HG03280 (cell line): Measurements from ENCODE around the gene SLC25A38.

Experiments used
- ATAC-seq: cut with Tn5 transposase; IDR thresholded peaks from one replicate; pipeline ENCODE4 v1.9.1; 2021; ENCODE audit warnings: mild to moderate bottlenecking, moderate library complexity; ENCODE audit not compliant: unreplicated experiment

Gene SLC25A38

GRCh38 chr3:39376959-39377634 is 6.1 kb upstream of the SLC25A38 start:
- no peak for ATAC-seq

GRCh38 chr3:39378088-39378487 is 5.1 kb upstream of the SLC25A38 start:
- peak; percentile 71 for ATAC-seq

GRCh38 chr3:39378957-39379777 is 4.0 kb upstream of the SLC25A38 start:
- ATAC-seq = no peak

GRCh38 chr3:39379778-39380155 is 3.4 kb upstream of the SLC25A38 start:
- ATAC-seq = no peak

- no peak for ATAC-seq
Observed at GRCh38 chr3:39381432-39381831, 1.7 kb upstream of the SLC25A38 start.

- peak; percentile 82 for ATAC-seq
Observed at GRCh38 chr3:39383881-39384664, 903 bp downstream of the SLC25A38 start.

GRCh38 chr3:39384665-39385000 is 1.5 kb downstream of the SLC25A38 start:
- ATAC-seq = no peak

- no peak for ATAC-seq
Observed at GRCh38 chr3:39385456-39386090, 2.4 kb downstream of the SLC25A38 start.

GRCh38 chr3:39386318-39386717 is 3.1 kb downstream of the SLC25A38 start:
- no peak for ATAC-seq

GRCh38 chr3:39387411-39387975 is 4.3 kb downstream of the SLC25A38 start:
- ATAC-seq = no peak

GRCh38 chr3:39388153-39388552 is 5.0 kb downstream of the SLC25A38 start:
- ATAC-seq = no peak

- ATAC-seq = peak; percentile 65
Observed at GRCh38 chr3:39388741-39389248, 5.6 kb downstream of the SLC25A38 start.

- no peak for ATAC-seq
Observed at GRCh38 chr3:39390181-39390580, 7.0 kb downstream of the SLC25A38 start.

GRCh38 chr3:39396690-39397089 is 13.5 kb downstream of the SLC25A38 start:
- ATAC-seq = no peak

GRCh38 chr3:39398700-39399099 is 15.5 kb downstream of the SLC25A38 start:
- no peak for ATAC-seq

GRCh38 chr3:39401983-39402382 is 18.8 kb downstream of the SLC25A38 start:
- no peak for ATAC-seq

- ATAC-seq = no peak
Observed at GRCh38 chr3:39404943-39405686, 21.9 kb downstream of the SLC25A38 start.

- ATAC-seq = no peak
Observed at GRCh38 chr3:39405687-39406367, 22.7 kb downstream of the SLC25A38 start.
